Measurements from ENCODE around the gene ATPAF1. TPM values are rescaled to one million over a fixed set of nuclear protein-coding genes. Genes with fewer than 3 reads are reported as not detected.

Gene ATPAF1
- polyA plus RNA-seq, 2 of the 4 experiments (the other 2 are of a cell fraction): 28.9 to 63.7 TPM

GRCh38 chr1:46687921-46688509, 19.9 kb upstream of the ATPAF1 start:
- Histone ChIP-seq H3K4me3 (no peak overlapping the region), H3K9me3 (no peaks in the 10 kb centered on the region), H3K27ac (no peak overlapping the region), H3K4me2 (no peak overlapping the region), H3K4me1 (no peaks in the 10 kb centered on the region)
- ATAC-seq (no peak), FAIRE-seq (no peak), DNase-seq (ENCODE audit: low read depth in 1 of 2, low spot score in 1 of 2) (no peak)
- ChIA-PET CTCF (no interaction called here), POLR2A (no interaction called here)
- 95% methylated on average over 9 of the region's 9 CpGs for WGBS (ENCODE audit: missing lambda C conversion rate)
- TF ChIP-seq NPAS2 (CRISPR knock-in tag; IDR thresholded peaks at IDR 0.05; ENCODE audit: borderline replicate concordance) (no peak), TP53 (CRISPR knock-in tag; IDR thresholded peaks at IDR 0.05) (no peak), GATA3 (IDR thresholded peaks at IDR 0.05; ENCODE audit: borderline replicate concordance) (no peak), MAZ (IDR thresholded peaks at IDR 0.05; ENCODE audit: borderline replicate concordance, low read depth, low read length) (no peak), HDAC2 (IDR thresholded peaks at IDR 0.05) (no peak), EHMT2 (IDR thresholded peaks at IDR 0.05; ENCODE audit: low read depth) (no peak), HOXA7 (CRISPR knock-in tag; IDR thresholded peaks at IDR 0.05) (no peak), RAD21 (conservative IDR thresholded peaks at IDR 0.05 in 1 of 2, IDR thresholded peaks at IDR 0.05 in 1 of 2) (no peak), ZFP36 (IDR thresholded peaks at IDR 0.05; ENCODE audit: borderline replicate concordance, partially characterized antibody) (no peak), CEBPB (IDR thresholded peaks at IDR 0.05) (no peak), HOXB5 (CRISPR knock-in tag; IDR thresholded peaks at IDR 0.05) (no peak), SREBF2 (IDR thresholded peaks at IDR 0.05) (no peak)

DNA sequence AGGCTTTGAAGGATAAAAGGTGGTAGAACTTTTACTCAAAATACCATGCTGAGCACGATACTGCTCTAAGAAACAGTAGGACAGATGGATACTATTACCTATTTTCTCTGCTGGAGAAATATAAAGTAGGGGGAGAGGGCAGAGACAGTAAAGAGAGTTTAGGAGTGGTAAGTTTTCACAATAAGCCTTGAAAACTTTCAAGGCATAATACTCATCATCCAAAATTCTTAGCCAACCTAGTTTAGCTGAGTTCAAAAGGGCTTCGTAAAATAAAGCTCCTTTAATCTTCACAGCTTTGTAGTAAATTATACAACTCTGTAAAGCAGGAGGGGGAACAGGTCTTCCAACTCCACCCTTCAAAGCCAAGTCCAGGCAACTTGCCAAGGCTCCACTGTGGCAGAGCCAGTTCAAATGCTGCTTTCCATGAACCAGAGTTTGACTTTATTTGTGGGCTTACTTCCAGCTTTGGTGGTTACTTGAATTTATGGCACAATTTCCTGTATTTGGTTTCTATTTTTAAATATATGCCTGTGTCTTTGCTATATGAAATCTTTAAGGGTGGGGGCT, 19.0 kb upstream of the ATPAF1 start:
- no peaks in the 10 kb centered on the region for H3K4me1 ChIP-seq
- WGBS (ENCODE audit: missing lambda C conversion rate): 84% methylated on average over 2 of the region's 2 CpGs
- TF ChIP-seq RAD21 (conservative IDR thresholded peaks at IDR 0.05 in 1 of 2, IDR thresholded peaks at IDR 0.05 in 1 of 2) (no peak), MAFK (IDR thresholded peaks at IDR 0.05; ENCODE audit: partially characterized antibody) (no peak), ZC3H11A (IDR thresholded peaks at IDR 0.05) (no peak), CHD2 (IDR thresholded peaks at IDR 0.05; ENCODE audit: low read length, partially characterized antibody) (no peak), SMC3 (IDR thresholded peaks at IDR 0.05) (no peak), MAZ (IDR thresholded peaks at IDR 0.05; ENCODE audit: borderline replicate concordance, low read depth, low read length) (no peak), SREBF2 (IDR thresholded peaks at IDR 0.05) (no peak), KDM5A (IDR thresholded peaks at IDR 0.05) (no peak), ZSCAN20 (CRISPR knock-in tag; IDR thresholded peaks at IDR 0.05) (no peak), POLR2AphosphoS2 (conservative IDR thresholded peaks at IDR 0.05; ENCODE audit: low read length) (no peak), MAX (IDR thresholded peaks at IDR 0.05) (no peak), KDM1A (IDR thresholded peaks at IDR 0.05; ENCODE audit: low read depth) (no peak), RFX5 (IDR thresholded peaks at IDR 0.05) (no peak), NPAS2 (CRISPR knock-in tag; IDR thresholded peaks at IDR 0.05; ENCODE audit: borderline replicate concordance) (no peak)
- TF ChIP-seq, protein P1, sequence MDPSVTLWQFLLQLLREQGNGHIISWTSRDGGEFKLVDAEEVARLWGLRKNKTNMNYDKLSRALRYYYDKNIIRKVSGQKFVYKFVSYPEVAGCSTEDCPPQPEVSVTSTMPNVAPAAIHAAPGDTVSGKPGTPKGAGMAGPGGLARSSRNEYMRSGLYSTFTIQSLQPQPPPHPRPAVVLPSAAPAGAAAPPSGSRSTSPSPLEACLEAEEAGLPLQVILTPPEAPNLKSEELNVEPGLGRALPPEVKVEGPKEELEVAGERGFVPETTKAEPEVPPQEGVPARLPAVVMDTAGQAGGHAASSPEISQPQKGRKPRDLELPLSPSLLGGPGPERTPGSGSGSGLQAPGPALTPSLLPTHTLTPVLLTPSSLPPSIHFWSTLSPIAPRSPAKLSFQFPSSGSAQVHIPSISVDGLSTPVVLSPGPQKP (IDR thresholded peaks at IDR 0.05; ENCODE audit: low read depth, low read length): no peak
- TF ChIP-seq, protein P2, sequence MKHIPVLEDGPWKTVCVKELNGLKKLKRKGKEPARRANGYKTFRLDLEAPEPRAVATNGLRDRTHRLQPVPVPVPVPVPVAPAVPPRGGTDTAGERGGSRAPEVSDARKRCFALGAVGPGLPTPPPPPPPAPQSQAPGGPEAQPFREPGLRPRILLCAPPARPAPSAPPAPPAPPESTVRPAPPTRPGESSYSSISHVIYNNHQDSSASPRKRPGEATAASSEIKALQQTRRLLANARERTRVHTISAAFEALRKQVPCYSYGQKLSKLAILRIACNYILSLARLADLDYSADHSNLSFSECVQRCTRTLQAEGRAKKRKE (CRISPR knock-in tag; IDR thresholded peaks at IDR 0.05; ENCODE audit: low read depth): no peak
- no peak overlapping the region for H3K27ac ChIP-seq
- no peak overlapping the region for H3K4me2 ChIP-seq
- POLR2A ChIA-PET: no interaction called here
- CTCF ChIA-PET: no interaction called here
- no peak overlapping the region for H3K4me3 ChIP-seq
- no peak for DNase-seq (ENCODE audit: low read depth in 1 of 2, low spot score in 1 of 2)
- ATAC-seq: no peak
- FAIRE-seq: no peak
- no peaks in the 10 kb centered on the region for H3K9me3 ChIP-seq
